ENCODE results near the gene IL23R.

DNA sequence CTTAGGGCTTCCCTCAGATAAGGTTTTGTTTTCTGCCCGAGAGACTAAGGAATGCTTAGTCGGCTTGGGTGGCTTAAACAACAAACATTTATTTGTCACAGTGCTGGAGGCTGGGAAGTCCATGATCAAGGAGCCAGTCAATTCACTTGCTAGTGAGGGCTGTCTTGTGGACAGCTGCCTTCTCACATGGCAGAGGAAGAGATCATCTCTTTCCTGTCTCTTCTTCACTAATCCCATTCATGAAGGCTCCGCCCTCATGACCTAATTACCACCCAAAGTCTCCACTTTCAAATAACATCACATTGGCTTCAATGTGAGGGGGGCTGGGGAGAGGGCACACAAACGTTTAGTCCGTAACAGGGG, 90.9 kb downstream of the IL23R start:
- TF ChIP-seq, protein P1, sequence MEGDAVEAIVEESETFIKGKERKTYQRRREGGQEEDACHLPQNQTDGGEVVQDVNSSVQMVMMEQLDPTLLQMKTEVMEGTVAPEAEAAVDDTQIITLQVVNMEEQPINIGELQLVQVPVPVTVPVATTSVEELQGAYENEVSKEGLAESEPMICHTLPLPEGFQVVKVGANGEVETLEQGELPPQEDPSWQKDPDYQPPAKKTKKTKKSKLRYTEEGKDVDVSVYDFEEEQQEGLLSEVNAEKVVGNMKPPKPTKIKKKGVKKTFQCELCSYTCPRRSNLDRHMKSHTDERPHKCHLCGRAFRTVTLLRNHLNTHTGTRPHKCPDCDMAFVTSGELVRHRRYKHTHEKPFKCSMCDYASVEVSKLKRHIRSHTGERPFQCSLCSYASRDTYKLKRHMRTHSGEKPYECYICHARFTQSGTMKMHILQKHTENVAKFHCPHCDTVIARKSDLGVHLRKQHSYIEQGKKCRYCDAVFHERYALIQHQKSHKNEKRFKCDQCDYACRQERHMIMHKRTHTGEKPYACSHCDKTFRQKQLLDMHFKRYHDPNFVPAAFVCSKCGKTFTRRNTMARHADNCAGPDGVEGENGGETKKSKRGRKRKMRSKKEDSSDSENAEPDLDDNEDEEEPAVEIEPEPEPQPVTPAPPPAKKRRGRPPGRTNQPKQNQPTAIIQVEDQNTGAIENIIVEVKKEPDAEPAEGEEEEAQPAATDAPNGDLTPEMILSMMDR (IDR thresholded peaks at IDR 0.05; ENCODE audit: low read depth, low read length) = no peak
- TF ChIP-seq EZH2phosphoT487 (IDR thresholded peaks at IDR 0.05; ENCODE audit: low read depth) = no peak

Data from OCI-LY3 (cell line).